Activated CD4-positive, alpha-beta T cell treated with anti-CD3 and anti-CD28 coated beads, Interleukin-2, amount 50 U/mL, for 48 hours (primary cell): ENCODE data around the gene METTL8.

Source experiments
- DNase-seq, 2 experiments: peaks; one replicate each; pipeline ENCODE4 v3.0.0-alpha.2; 2020

The METTL8 gene, protein sequence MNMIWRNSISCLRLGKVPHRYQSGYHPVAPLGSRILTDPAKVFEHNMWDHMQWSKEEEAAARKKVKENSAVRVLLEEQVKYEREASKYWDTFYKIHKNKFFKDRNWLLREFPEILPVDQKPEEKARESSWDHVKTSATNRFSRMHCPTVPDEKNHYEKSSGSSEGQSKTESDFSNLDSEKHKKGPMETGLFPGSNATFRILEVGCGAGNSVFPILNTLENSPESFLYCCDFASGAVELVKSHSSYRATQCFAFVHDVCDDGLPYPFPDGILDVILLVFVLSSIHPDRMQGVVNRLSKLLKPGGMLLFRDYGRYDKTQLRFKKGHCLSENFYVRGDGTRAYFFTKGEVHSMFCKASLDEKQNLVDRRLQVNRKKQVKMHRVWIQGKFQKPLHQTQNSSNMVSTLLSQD

GRCh38 chr2:171433763-171434012 is at the start of gene METTL8:
Gene METTL8, minus strand, starts transcription at chr2:171433990. Its CDS starts 41,805 bp downstream, at chr2:171392185.
- no peak for DNase-seq

DNA sequence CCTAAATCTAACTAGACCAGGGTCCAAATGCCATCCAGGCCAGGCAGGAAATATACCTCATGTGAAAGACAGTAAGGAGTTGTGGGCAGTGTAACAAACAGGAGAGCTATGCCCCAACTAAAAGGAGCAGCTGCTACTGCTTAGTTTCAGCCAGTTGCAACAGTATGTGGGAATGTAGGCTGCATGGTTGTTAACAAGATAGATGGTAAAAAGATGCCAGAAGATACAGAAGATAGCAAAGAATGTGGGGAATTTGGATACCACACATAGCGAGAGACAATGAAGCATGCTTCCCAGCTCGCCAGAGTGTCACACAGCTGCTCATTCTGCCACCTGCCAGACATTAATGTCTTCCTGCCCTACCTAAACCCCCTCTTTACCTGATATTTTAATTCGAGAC is 49.1 kb upstream of the METTL8 start:
- DNase-seq: no peak

GRCh38 chr2:171482308-171482707 is 48.5 kb upstream of the METTL8 start:
- DNase-seq: no peak

- no peak for DNase-seq
Observed at GRCh38 chr2:171480908-171481307, 47.1 kb upstream of the METTL8 start.

DNA sequence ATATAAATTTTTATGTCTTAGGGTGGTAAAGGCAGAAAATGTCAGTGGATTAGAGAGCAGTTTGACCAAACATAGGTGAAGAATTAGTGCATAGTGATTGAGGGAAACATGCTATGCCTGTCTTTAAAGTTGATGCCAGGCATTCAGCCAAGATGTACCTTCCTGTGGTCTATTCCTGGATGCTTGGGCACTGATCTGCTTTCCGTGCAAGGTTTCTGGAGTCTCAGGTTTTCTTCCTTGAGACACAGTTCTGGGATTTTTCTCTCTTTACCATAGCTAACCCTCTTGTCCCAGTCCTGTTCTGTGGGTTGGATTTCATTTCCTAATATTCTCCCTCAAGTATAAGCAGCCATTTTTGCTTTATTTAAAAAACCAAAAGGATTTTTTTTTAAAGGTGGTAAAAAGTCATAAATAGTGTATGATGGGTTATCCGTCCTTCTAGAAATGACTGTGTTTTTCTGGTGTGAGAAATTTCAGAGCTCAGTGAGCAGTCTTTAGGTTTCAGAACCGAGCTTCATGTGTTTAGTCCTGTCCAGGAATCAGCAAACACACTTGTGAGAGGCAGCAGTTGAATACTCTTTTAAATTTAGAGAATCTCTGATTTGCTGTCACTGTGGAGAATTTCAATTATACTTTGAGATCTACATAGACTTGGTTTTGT is 45.5 kb upstream of the METTL8 start:
- DNase-seq: no peak

- DNase-seq: no peak
Observed at GRCh38 chr2:171478345-171478744, 44.6 kb upstream of the METTL8 start.

GRCh38 chr2:171475979-171476378 is 42.2 kb upstream of the METTL8 start:
- DNase-seq: no peak

GRCh38 chr2:171470129-171470528 is 36.3 kb upstream of the METTL8 start:
- DNase-seq: no peak

DNA sequence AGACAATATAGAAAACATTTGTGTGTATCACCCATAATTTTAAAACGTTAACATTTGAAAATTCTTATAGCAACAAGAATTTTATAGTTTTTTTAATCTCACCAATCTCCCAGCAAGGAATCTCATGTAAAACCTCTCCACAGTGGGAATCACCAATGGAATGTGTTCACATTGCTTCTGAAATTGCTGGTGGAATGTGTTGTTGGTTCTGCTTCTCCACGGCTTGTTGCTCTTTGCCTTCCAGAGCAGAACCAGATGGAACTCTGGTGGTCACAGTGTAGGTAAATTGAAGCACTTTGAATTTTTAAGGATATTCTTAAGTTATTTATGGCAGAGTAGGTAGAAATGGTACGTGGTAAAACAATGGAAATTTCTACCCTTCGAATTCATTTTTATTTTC is 35.4 kb upstream of the METTL8 start:
- DNase-seq: no peak

DNA sequence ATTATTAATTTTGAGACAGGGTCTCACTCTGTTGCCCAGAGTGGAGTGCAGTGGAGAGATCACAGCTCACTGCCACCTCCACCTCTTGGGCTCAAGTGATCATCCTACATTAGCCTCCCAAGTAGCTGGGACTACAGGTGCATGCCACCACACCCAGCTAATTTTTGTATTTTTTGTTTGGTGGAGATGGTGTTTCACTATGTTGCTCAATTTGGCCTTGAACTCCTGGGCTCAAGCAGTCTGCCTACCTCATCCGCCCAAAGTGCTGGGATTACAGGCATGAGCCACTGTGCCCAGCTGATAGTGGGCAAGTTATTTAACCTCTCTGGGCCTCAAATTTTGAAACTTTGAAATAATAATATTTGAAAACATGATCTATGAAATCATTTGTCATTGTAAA is 26.7 kb upstream of the METTL8 start:
- no peak for DNase-seq

DNA sequence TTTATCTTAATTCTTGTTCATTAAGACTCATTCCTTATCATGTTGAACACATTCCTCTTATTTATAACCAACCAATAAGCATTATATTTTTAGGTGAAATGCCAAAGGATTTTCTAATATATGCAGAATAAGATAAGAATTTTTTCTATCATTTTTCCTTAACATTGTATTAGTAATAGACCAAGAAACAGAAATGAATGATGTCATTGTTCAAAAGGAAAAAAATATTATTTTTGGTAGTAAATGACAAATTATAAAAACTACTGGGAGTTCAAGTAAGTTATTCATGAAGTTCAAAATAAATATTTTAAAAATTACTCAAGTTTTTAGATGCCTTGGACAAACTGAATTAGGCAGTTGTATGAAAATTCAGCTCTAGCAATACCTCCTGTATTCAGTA is 25.7 kb upstream of the METTL8 start:
- no peak for DNase-seq

GRCh38 chr2:171452773-171453172 is 19.0 kb upstream of the METTL8 start:
- no peak for DNase-seq

DNA sequence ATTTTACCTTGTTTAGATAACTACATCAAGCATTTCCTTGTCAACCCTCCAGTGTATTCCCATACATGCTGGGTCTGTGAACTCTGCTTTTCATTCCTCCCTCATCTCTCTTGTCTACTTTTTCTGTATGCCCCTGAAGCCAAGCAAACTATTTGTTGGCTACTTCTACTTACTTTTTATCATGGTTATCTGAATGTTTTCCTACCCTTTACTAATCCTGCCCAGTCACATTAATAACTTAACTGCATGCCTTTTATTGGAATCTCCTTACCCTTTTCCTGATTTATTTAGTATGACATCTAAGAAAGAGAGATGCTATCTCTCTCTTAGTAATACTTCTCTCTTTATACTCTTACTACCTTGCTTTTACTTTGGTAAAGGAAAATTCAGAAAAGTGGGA is 17.3 kb upstream of the METTL8 start:
- DNase-seq: no peak

DNA sequence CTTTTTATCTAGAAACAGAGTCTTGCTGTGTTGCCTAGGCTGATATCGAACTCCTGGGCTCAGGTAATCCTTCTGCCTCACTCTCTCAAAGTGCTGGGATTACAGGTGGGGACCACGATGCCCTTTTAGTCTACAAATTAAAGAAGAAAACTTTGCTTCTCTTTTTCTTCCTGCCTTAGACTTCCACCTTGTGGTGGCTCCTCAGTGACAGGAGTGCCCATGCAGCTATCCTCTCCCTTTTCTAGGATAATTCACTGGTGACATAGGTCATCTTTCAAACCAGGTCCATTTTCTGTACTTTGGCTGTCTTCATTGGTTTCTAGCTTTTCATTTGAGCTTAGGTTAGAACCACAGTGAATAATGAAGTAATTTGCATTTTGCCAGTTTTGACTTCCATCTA is 13.9 kb upstream of the METTL8 start:
- DNase-seq: no peak

- DNase-seq: no peak
Observed at GRCh38 chr2:171441470-171441869, 7.7 kb upstream of the METTL8 start.

- DNase-seq: no peak
Observed at GRCh38 chr2:171436307-171436706, 2.5 kb upstream of the METTL8 start.

DNA sequence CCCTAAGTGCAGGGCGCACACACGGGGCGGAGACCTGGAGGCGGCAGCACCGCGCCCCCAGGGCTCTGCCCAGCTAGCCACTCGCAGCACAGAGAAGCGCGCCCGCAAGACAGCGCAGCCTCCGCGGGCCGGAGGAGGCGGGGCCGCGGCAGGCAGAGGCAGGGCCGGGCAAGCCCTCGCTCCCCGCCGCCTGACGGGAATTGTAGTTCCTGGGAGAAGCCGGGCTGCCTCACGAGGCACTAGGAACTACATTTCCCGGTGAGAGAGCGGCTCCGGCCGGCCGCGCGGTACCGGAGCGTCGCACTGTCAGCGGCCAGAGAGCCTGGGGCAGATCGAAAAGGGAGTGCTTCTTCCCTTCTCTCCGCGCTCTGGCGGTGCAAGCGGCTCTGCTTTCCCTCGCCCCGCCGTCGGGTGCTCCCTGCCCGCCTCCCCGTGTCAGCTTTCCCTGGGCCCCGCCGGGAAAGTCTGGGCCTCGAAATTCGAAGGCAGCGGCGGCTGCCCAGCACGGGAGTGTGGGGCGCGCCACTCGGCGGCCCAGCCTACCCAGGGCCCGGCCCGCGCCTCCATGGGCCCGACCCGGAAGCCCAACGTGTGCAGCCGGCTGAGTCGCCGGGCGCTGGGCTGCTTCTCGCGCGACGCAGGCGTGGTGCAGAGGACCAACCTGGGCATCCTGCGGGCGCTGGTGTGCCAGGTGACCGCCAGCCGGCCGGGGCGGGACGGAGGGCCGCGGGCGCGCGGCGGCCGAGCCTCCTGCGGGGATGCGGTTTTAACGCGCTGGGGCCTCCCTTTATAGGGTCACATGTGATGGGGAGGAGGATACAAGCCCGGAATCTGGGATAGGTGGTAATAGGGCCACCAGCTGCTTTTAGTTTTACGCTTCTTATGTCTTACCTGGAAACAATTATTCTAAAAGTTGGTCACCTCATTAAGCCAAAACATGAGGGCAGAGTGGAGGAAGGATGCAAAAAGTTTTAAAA is 511 bp upstream of the METTL8 start, which contains the start of gene DCAF17:
Gene DCAF17 (plus strand): TSS at position 214 of the 977 bp plus-strand sequence. CDS start 352 bp downstream, at position 566.
- DNase-seq: peak; percentile 92 to 94

DNA sequence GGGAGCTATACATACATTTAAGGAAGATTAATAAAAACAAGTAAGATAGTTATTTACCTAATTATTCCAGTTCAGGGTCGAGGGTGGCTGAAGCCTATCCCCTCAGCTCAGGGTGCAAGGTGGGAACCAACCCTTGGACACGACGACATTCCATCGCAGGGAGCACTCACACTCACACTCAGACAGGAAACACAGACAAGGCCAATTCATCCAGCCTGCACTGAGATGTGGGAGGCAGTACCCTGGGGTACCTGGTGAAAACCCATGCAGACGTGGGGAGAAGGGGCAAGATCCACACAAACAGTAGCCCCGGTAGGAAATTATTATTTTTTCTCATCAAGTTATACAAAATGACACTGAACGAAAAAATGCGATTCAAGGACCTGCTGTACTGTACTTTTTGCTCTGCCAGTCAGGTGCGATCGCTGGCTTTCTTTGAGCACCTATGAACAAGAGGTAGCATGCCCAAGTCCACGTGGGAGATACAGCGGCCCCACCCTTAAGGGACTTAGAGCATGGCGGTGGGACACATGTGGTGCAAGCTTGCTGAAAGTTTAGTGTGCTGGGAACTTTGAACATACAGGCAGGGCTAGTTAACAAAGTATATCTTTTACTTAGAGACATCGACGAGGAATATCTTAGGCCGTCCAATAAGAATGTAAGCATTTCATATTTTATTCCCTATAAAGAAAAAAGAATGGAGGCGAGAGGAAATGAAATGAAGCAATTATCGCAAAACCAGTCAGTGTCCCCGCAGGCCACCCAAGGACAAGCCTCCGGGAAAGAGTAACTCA is 624 bp downstream of the METTL8 start:
- peak; percentile 51 to 57 for DNase-seq

GRCh38 chr2:171432206-171432968 is 1.4 kb downstream of the METTL8 start:
- no peak for DNase-seq

- no peak for DNase-seq
Observed at GRCh38 chr2:171431677-171432167, 2.1 kb downstream of the METTL8 start.
